Epithelial cell of prostate (primary cell): Measurements from ENCODE around the gene FGFR1OP2.

Experiments used
- DNase-seq: peaks from one replicate; pipeline ENCODE4 v3.0.0-alpha.2; 2011; ENCODE audit warnings: low read depth, low spot score
- H3K27ac ChIP-seq: fragments of 450-650 bp; 2 replicates; pipeline ENCODE4 v1.5.1; 2017; ENCODE audit warnings: mild to moderate bottlenecking

FGFR1OP2 gene

GRCh38 chr12:27000961-27001360 is 62.7 kb downstream of the FGFR1OP2 start:
- DNase-seq: no peak
- H3K27ac ChIP-seq: no peak overlapping the region

GRCh38 chr12:27001663-27002062 is 63.4 kb downstream of the FGFR1OP2 start:
- no peak for DNase-seq
- no peak overlapping the region for H3K27ac ChIP-seq

GRCh38 chr12:27002141-27002540 is 63.9 kb downstream of the FGFR1OP2 start:
- no peak overlapping the region for H3K27ac ChIP-seq
- DNase-seq: no peak

- H3K27ac ChIP-seq: no peak overlapping the region
- no peak for DNase-seq
Observed at GRCh38 chr12:27003421-27004381, 65.4 kb downstream of the FGFR1OP2 start.

GRCh38 chr12:27005495-27005894 is 67.2 kb downstream of the FGFR1OP2 start:
- no peak for DNase-seq
- no peak overlapping the region for H3K27ac ChIP-seq

- no peak overlapping the region for H3K27ac ChIP-seq
- no peak for DNase-seq
Observed at GRCh38 chr12:27006797-27007467, 68.7 kb downstream of the FGFR1OP2 start.

- DNase-seq: no peak
- H3K27ac ChIP-seq: no peak overlapping the region
Observed at GRCh38 chr12:27008081-27008480, 69.8 kb downstream of the FGFR1OP2 start.

- peak overlapping the region; percentile 83 for H3K27ac ChIP-seq
- no peak for DNase-seq
Observed at GRCh38 chr12:27009881-27010301, 71.6 kb downstream of the FGFR1OP2 start.

GRCh38 chr12:27012239-27012981 is 74.1 kb downstream of the FGFR1OP2 start:
- no peak for DNase-seq
- H3K27ac ChIP-seq: peak overlapping the region; percentile 83

- no peak for DNase-seq
- H3K27ac ChIP-seq: peak overlapping the region; percentile 83
Observed at GRCh38 chr12:27012982-27013255, 74.6 kb downstream of the FGFR1OP2 start.

GRCh38 chr12:27013611-27014084 is 75.4 kb downstream of the FGFR1OP2 start:
- no peak for DNase-seq
- H3K27ac ChIP-seq: peak overlapping the region; percentile 83

- DNase-seq: peak; percentile 70
- peak within 1 kb of the TSS; percentile 83 for H3K27ac ChIP-seq
Observed at GRCh38 chr12:27014085-27014858, 76.0 kb downstream of the FGFR1OP2 start, which contains the start of gene TM7SF3. TM7SF3 (minus strand) TSS chr12:27014384; CDS start chr12:27014168, 216 bp downstream.

GRCh38 chr12:27014859-27015729 is 76.8 kb downstream of the FGFR1OP2 start:
- peak overlapping the region; percentile 83 for H3K27ac ChIP-seq
- no peak for DNase-seq

- no peak overlapping the region for H3K27ac ChIP-seq
- DNase-seq: no peak
Observed at GRCh38 chr12:27015730-27016076, 77.4 kb downstream of the FGFR1OP2 start.
